SK-N-MC (cell line): ENCODE measurements around the gene NRAS.

Experiments used
- DNase-seq: peaks from one replicate; pipeline ENCODE4 v3.0.0-alpha.2; 2011; ENCODE audit warnings: low read depth, low spot score
- H3K27ac ChIP-seq: fragments of 200-600 bp; sonication (generic); 2 replicates; pipeline ENCODE4 v1.5.1; 2016; ENCODE audit warnings: mixed run types
- H3K36me3 ChIP-seq: fragments of 200-600 bp; sonication (generic); 2 replicates; pipeline ENCODE4 v1.6.1; 2017; ENCODE audit warnings: antibody characterized with exemption, low read length, mixed read lengths; ENCODE audit not compliant: insufficient read depth
- H3K4me3 ChIP-seq: fragments of 200-600 bp; sonication (generic); 2 replicates; pipeline ENCODE4 v1.5.1; 2016
- H3K9ac ChIP-seq: fragments of 200-600 bp; sonication (generic); 2 replicates; pipeline ENCODE4 v1.8.0; 2017; ENCODE audit warnings: mixed run types, mixed read lengths; ENCODE audit not compliant: insufficient read length
- H3K9me3 ChIP-seq: fragments of 200-600 bp; sonication (generic); 2 replicates; pipeline ENCODE4 v1.6.1; 2017; ENCODE audit warnings: low read depth, mild to moderate bottlenecking, antibody characterized with exemption, low read length, moderate library complexity, mixed read lengths
- EZH2 ChIP-seq: fragments of 200-600 bp; sonication (generic); IDR thresholded peaks from one replicate; pipeline ENCODE4 v1.6.1; 2017; ENCODE audit warnings: antibody characterized with exemption
- FOXP2 ChIP-seq: optimal IDR thresholded peaks from 2 replicates; pipeline ENCODE3; 2011; ENCODE audit warnings: mild to moderate bottlenecking, moderate library complexity; ENCODE audit not compliant: insufficient read depth; ENCODE audit errors: extremely low read length, control extremely low read depth
- POLR2AphosphoS5 ChIP-seq: IDR thresholded peaks from 2 replicates; pipeline ENCODE4 v1.6.1; 2012; ENCODE audit warnings: mild to moderate bottlenecking, low read depth, low read length, borderline replicate concordance

Gene NRAS

DNA sequence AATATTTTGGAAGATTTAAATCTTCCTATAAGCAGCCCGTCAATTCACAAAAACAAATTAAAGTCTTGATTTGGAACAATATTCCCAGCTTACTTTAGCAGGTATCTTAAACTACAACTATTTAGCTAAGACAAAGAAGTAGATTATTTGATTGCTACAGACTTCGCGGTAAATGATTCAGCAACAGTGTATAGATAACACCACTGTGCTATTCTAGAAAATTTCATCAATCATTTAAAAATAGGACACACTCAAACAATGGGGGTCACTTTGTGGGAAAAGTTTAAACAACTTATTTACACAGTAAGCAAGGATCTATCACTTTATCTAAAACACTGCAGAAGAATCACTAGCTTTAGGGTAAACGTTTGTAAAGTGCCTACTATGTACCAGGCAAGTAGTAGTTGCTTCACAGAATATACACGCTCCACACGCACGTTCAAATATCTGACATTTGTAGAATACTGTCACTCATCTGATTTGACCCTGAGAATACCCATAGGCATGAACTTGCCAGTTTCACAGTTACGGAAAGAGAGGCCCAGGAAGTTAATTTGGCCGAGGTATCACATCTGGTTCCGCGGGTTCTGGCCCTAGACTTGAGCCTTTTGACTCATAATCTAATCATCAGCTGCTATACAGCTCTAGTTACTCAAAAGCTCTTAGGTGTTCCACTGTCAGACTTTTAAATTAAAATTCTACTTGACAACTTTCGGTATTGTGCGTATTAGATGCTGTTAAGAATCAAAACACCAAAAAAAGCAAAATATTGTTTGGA is 47.6 kb downstream of the NRAS start:
- no peak for DNase-seq
- peaks cover 12% of the 10 kb centered on the region for H3K36me3 ChIP-seq
- H3K9me3 ChIP-seq, result no peaks in the 10 kb centered on the region; the same call in 1 of the 2 replicates
- peak overlapping the region; percentile 86 for H3K9ac ChIP-seq
- peak overlapping the region; percentile 96 for H3K4me3 ChIP-seq
- no peak for TF ChIP-seq FOXP2
- TF ChIP-seq POLR2AphosphoS5, result no peak
- no peak for TF ChIP-seq EZH2
- H3K27ac ChIP-seq, result peak overlapping the region; percentile 61; the same call in 1 of the 2 replicates

- H3K27ac ChIP-seq, result peak overlapping the region; percentile 61
- DNase-seq, result no peak
- H3K4me3 ChIP-seq, result peak overlapping the region; percentile 96
- H3K9ac ChIP-seq, result peak overlapping the region; percentile 86
- no peaks in the 10 kb centered on the region; the same call in 1 of the 2 replicates for H3K9me3 ChIP-seq
- TF ChIP-seq POLR2AphosphoS5, result no peak
- no peak for TF ChIP-seq FOXP2
- no peak for TF ChIP-seq EZH2
- peaks cover 14% of the 10 kb centered on the region for H3K36me3 ChIP-seq
Measured at GRCh38 chr1:114668373-114668772, 48.2 kb downstream of the NRAS start.

DNA sequence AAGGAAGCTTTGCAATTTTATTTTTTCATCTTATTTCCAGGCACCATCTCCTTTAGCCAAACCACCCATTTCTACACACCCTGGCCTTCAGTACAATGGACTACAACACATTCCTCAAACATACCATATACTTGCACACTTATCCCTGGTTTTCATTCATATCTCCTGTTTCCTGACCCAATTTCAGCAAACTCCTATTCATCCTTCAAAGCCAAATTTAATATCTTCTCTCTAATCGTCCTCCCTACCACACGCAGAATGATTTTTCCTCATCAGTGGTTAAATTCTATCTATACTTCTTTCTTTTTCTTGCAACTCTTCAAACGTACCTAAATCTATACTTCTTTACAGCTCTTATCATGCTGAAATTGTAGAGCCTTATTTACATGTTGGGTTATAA is 49.6 kb downstream of the NRAS start:
- Histone ChIP-seq H3K4me3 (peak overlapping the region; percentile 96), H3K36me3 (peaks cover 14% of the 10 kb centered on the region), H3K9ac (peak overlapping the region; percentile 86), H3K9me3 (no peaks in the 10 kb centered on the region; the same call in 1 of the 2 replicates), H3K27ac (peak overlapping the region; percentile 4)
- no peak for DNase-seq
- TF ChIP-seq POLR2AphosphoS5 (no peak), EZH2 (no peak), FOXP2 (no peak)

- no peak for DNase-seq
- Histone ChIP-seq H3K4me3 (peak overlapping the region; percentile 59), H3K9ac (peak overlapping the region; percentile 20)
Measured at GRCh38 chr1:114660238-114660637, 56.3 kb downstream of the NRAS start.

More at GRCh38 chr1:114660238-114660637, 56.3 kb downstream of the NRAS start:
- Histone ChIP-seq H3K36me3 (peaks cover 14% of the 10 kb centered on the region), H3K9me3 (no peaks in the 10 kb centered on the region), H3K27ac (peak overlapping the region; percentile 82)
- no peak for TF ChIP-seq EZH2
- no peak for TF ChIP-seq POLR2AphosphoS5
- TF ChIP-seq FOXP2, result no peak
